Measurements from ENCODE around the gene ZBTB43.
"Not testable (repeated sequence)": the region's sequence is repeated elsewhere in the genome, so short reads cannot be mapped to it uniquely, and the experiment has no call there.

ZBTB43 gene

GRCh38 chr9:126804696-126805553, at the start of gene ZBTB43:
ZBTB43 (plus strand) TSS chr9:126805040; CDS start chr9:126832510, 27,470 bp downstream.
- DNase-seq: peak; percentile 97

GRCh38 chr9:126755317-126755875, 49.4 kb upstream of the ZBTB43 start:
- DNase-seq: no peak

GRCh38 chr9:126756238-126756637, 48.6 kb upstream of the ZBTB43 start:
- DNase-seq: no peak

GRCh38 chr9:126756876-126757415, 47.9 kb upstream of the ZBTB43 start:
- DNase-seq: no peak

GRCh38 chr9:126758916-126759585, 45.8 kb upstream of the ZBTB43 start:
- no peak for DNase-seq

- no peak for DNase-seq
These were observed 43.6 kb upstream of the ZBTB43 start for GRCh38 chr9:126761274-126761673.

- DNase-seq: peak; percentile 54
These were observed 41.6 kb upstream of the ZBTB43 start for GRCh38 chr9:126763130-126763764.

GRCh38 chr9:126773004-126773607, 31.7 kb upstream of the ZBTB43 start:
- peak; percentile 61 for DNase-seq

DNA sequence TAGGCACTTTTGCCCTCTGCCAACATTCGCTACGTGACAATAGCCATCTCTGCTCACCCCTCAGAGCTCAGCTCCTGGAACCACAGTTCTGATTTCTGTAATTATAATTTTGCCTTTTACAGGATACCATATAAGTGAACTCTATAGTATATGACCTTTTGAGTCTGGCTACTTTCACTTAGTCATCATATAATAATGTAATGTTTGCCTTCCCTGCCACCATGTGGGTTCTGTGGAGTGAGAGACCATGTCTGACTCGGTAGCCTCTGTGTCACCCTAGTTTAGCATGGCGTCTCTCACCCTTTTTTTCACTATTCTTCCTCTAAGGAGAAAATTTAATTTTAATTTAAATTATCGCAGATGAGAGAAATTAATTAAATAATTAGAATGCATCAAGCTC, 28.9 kb upstream of the ZBTB43 start:
- no peak for DNase-seq

- DNase-seq: peak; percentile 16
These were observed 27.1 kb upstream of the ZBTB43 start for GRCh38 chr9:126777733-126778132.

GRCh38 chr9:126778141-126778540, 26.7 kb upstream of the ZBTB43 start:
- no peak for DNase-seq

GRCh38 chr9:126778696-126779095, 26.1 kb upstream of the ZBTB43 start:
- not testable (repeated sequence) for DNase-seq

DNA sequence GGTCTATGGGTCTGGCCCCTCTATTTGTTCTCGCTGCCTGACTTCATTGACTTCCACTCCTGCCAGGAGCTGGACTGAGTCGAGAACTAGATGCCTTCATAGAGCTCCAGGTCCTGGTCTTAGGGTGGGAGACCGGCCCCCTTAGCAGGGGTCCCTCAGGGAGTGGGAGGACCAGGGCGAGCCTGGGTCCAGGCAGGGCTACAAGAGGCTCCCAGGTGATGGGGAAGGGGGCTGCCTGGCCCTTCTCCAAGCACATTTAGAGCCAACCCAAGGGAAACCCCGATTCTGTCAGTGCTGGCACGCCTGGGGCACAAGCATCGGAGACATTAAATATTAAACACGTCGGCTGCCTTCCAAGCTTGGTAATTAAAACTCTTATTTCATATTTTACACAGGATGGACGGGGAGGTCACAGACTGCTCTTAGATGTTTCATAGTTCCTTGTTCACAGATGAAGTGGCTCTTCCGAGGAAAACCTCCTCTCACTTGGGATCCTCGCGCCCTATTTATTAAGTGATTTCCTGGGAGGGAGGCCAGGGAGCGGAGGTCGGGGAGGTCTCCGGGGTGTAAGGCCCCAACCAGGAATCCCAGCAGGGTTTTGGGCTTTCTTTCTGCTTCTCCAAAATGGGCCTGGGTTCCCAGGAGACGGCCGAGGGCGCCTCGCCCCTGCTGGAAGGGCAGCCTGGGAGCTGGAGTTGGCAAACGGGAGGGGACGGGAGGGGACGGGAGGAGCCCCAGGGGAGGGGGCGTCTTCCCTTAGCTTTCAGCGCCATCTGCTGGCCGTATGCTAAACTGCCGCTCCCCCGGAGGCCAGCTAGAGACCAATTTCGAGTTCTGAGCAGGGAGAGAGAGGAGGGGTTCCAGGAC, 23.4 kb upstream of the ZBTB43 start:
- DNase-seq: peak; percentile 88

DNA sequence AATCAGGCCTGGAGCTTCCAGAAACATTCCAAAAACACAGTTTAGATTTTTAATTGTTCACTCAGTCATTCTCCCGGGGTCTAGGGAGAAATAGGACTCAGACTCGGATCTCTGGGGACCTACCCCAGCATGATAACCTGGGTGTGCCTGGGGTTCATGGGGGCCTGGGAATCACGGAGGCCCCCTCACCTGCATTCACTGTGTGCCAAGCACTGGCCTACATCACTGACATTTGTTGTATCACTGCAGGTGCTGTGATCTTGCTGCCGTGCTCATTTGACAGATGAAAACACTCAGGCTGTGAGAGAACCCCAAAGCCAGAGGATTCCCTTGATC, 22.8 kb upstream of the ZBTB43 start:
- DNase-seq: no peak

DNA sequence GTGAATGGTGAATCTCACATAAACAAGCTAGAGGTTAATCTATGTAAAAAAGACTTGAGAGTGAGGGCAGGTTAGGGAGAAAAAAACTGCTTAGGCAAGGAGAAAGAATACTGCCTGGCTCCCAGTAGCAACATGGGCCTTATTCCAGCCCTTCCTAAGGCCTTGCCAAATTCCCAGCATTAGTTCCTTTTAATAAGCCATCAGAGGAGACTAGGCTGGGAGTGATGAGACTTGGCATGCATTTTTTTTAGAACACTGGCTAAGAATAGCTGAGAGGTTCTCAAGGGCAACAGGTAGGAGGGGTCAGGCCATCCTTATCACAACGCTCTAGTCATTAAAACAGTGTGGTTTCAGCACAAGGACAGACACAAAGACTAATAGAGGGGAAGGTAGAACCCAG, 20.9 kb upstream of the ZBTB43 start:
- no peak for DNase-seq

DNA sequence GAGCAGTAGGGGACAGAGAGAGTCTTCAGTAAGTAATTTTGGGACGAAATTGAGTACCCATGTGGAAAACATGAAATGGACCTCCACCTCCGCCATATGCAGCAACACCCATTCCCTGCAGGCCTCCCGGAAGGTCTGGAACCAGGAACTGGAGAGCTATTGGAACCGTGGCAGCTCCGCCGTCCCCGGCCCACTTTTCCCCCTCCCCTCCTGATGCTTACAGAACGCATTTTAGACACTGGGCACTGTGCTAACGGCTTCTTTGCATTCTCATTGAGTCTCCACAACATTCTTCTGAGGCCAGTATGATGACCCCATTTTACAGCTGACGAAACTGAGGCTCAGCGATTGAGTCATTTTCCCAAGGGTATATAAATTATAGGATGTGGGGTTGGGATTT, 20.4 kb upstream of the ZBTB43 start:
- no peak for DNase-seq

DNA sequence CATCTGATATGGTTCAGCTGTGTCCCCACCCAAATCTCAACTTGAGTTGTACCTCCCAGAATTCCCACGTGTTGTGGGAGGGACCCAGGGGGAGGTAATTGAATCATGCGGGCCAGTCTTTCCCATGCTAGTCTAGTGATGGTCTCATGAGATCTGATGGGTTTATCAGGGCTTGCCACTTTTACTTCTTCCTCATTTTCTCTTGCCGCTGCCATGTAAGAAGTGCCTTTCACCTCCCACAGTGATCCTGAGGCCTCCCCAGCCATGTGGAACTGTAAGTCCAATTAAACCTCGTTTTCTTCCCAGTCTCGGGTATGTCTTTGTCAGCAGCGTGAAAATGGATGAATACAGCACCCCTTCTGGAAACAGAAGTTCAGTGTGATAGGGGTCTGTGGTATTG, 20.0 kb upstream of the ZBTB43 start:
- DNase-seq: not testable (repeated sequence)

DNA sequence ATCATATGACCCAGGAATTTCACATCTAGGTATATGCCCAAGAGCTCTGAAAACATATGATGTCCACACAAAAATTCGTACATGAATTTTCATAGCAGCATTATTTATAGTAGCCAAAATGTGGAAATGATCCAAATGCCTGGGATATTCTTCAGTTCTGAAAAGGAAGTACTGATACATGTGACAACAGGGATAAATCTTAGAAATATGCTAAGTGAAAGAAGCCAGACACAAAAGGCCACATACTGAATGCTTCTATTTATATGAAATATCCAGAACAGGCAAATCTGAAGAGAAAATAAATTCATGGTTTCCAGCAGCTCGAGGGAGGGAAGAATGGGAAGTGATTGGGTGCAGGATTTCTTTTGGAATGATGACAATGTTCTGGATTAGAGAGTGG, 16.8 kb upstream of the ZBTB43 start:
- DNase-seq: no peak

DNA sequence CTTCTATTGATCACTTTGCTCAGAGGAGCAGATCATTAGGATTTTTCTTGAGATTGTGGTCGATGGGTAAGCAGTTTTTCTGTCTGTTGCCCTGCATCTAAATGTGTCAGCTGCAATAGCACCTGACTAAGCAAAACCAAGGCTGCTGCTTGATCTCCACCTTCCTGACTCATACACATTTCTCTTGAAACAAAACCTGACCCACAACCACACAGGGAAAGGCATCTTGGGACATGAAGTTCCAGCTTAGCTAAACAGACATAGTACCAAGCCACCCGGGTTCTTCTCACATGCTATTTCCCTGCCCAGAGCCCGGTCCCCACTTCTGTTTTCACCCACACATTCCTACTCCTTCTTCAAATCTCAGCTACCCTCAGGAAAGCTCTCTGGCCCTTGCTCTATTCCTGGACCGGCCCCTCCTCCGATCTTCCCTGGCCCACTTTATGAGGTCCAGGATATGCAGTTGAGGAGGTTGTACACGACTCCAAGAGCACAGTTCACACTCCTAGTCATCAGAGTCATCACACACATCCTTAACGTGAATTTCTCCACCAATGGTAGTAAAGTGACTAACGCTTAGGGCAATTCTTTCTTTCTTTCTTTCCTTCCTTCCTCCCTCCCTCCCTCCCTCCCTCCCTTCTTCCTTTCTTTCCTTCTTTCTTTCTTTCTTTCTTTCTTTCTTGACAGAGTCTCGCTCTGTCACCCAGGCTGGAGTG, 16.0 kb upstream of the ZBTB43 start:
- DNase-seq: no peak

DNA sequence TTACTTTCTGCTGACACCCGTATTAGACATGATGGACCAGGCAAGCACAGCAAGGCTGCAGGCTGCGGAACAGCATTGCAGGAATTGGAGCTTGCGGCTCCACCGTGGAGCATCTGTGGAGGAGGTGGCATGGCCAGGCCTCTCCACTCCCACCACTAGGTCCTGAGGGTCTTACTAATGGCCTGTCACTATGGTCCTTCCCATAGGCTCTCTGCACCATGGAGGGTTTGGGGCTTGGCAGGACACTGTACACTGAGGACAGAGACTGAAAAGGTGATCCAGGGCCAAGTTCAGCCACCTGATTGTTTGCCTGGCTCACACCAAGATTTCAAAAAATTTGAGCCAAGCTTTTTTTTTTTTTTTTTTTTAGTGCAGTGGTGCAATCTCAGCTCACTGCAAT, 14.3 kb upstream of the ZBTB43 start:
- no peak for DNase-seq

Data from NCI-H82 (cell line).